Karpas-422 (cell line): ENCODE data around the gene RAB36. TPM values are rescaled to one million over a fixed set of nuclear protein-coding genes. Genes with fewer than 3 reads are reported as not detected.
A peak's percentile ranks its signal among the peaks of the same experiment; 100 is the strongest.

Experiments
- DNase-seq: peaks from one replicate; pipeline ENCODE4 v3.0.0-alpha.2; 2015
- H2AFZ ChIP-seq: fragments of 200-600 bp; sonication (generic); 2 replicates; pipeline ENCODE4 v1.6.1; 2014; ENCODE audit warnings: antibody characterized with exemption, low read length, mixed read lengths
- H3K27ac ChIP-seq: fragments of 200-600 bp; sonication (generic); 2 replicates; pipeline ENCODE4 v1.5.1; 2014; ENCODE audit warnings: mild to moderate bottlenecking, low read length, moderate library complexity
- H3K27me3 ChIP-seq: fragments of 200-600 bp; sonication (generic); 2 replicates; pipeline ENCODE4 v1.6.1; 2014; ENCODE audit warnings: low read length, mixed read lengths
- H3K36me3 ChIP-seq: fragments of 200-600 bp; sonication (generic); 2 replicates; pipeline ENCODE4 v1.6.1; 2014; ENCODE audit warnings: low read length, mixed read lengths; ENCODE audit not compliant: insufficient read depth
- H3K4me1 ChIP-seq: fragments of 200-600 bp; sonication (generic); 2 replicates; pipeline ENCODE4 v1.6.1; 2014; ENCODE audit warnings: mild to moderate bottlenecking, low read length, mixed read lengths
- H3K4me2 ChIP-seq: fragments of 200-600 bp; sonication (generic); 2 replicates; pipeline ENCODE4 v1.6.1; 2014; ENCODE audit warnings: low read length, low read depth, mild to moderate bottlenecking; ENCODE audit not compliant: poor library complexity, severe bottlenecking
- H3K4me3 ChIP-seq: fragments of 200-600 bp; sonication (generic); 2 replicates; pipeline ENCODE4 v1.5.1; 2014; ENCODE audit warnings: mild to moderate bottlenecking, antibody characterized with exemption, low read length, mixed read lengths
- H3K79me2 ChIP-seq: fragments of 200-600 bp; sonication (generic); 2 replicates; pipeline ENCODE4 v1.6.1; 2014; ENCODE audit warnings: mild to moderate bottlenecking, low read length, mixed read lengths
- H3K9ac ChIP-seq: fragments of 200-600 bp; sonication (generic); 2 replicates; pipeline ENCODE4 v1.6.0; 2014; ENCODE audit warnings: low read length
- H3K9me2 ChIP-seq: fragments of 200-600 bp; sonication (generic), shearing (Covaris generic); replicated peaks from 2 replicates; pipeline ENCODE4 v1.6.0; 2014; ENCODE audit warnings: mild to moderate bottlenecking, low read length, moderate library complexity; ENCODE audit not compliant: insufficient read depth
- H3K9me3 ChIP-seq: fragments of 300-700, 200-600 bp; sonication (generic); 2 replicates; pipeline ENCODE4 v1.6.1; 2014; ENCODE audit warnings: low read length, mixed read lengths
- H4K20me1 ChIP-seq: fragments of 200-600 bp; sonication (generic); 2 replicates; pipeline ENCODE4 v1.6.1; 2014; ENCODE audit warnings: mild to moderate bottlenecking, antibody characterized with exemption, low read length, low read depth; ENCODE audit not compliant: insufficient read depth
- total RNA-seq: library from RNA; depleted of rRNA; stranded (reverse); fragments of >200 nt; shearing (Covaris generic); gene quantifications from 2 replicates; pipeline ENCODE4 v1.2.3, GENCODE V29; 2014; ENCODE audit warnings: low replicate concordance

The RAB36 gene
- total RNA-seq, 1 experiment from 2014 or later = 10.6 TPM

DNA sequence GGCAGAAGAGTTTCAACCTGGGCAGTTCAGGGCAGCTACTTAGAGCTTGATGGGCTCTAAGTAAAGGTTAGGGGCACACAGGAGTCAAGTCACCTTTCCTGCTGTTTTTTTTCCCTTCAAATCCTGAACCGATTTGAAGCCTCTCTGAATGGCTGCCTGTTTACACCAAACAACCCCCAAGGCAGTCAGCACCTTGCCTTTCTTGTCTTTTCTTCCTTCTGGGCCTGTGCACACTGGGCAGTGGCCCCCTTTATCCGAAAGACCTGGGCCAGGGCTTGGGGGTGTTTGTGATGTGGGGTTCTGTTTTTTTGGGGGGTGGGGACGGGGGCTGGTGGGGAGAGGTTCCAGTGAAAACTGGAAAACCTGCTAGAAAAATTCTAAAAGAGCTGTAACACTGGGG, 7.8 kb upstream of the RAB36 start:
- no peak overlapping the region for H2AFZ ChIP-seq

DNA sequence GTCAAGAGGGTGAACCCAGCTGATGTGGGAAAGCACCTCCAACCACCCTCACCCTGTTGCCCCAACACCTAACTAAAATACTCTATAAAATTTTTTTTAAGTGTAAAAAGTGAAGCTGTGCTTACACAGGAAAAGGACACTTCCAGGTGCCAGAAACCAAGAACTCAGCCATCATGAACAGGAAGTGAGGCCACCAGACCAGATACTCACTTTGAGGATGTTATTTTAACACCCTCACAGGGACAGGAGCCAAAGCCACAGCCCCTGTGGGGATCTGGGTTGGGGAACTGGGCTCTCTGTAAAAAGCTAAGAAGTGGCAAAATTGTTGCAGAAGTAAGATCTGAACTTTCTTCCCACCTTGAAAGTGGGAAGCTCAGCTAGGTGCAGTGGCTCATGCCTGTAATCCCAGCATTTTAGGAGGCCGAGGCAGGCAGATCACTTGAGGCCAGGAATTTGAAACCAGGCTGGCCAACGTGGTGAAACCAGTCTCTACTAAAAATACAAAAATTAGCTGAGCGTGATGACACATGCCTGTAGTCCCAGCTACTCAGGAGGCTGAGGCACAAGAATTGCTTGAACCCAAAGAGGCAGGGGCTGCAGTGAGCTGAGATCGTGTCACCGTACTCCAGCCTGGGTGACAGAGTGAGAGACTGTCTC, 7.2 kb upstream of the RAB36 start:
- DNase-seq = peak; percentile 92
- H2AFZ ChIP-seq = no peak overlapping the region
- H3K4me2 ChIP-seq = peak overlapping the region; percentile 63
- H3K4me1 ChIP-seq = peaks cover 73% of the 10 kb centered on the region
- no peaks in the 10 kb centered on the region for H3K9me3 ChIP-seq
- peak overlapping the region; percentile 28; the same call in 1 of the 2 replicates for H3K4me3 ChIP-seq
- H3K79me2 ChIP-seq = no peaks in the 10 kb centered on the region
- H3K9ac ChIP-seq = peak overlapping the region; percentile 67
- no peaks in the 10 kb centered on the region for H4K20me1 ChIP-seq
- no peaks in the 10 kb centered on the region for H3K9me2 ChIP-seq
- no peaks in the 10 kb centered on the region for H3K27me3 ChIP-seq
- no peaks in the 10 kb centered on the region for H3K36me3 ChIP-seq
- H3K27ac ChIP-seq = peak overlapping the region; percentile 93

More for the DNA sequence above, 7.8 kb upstream of the RAB36 start:
- Histone ChIP-seq H3K4me1 (peaks cover 71% of the 10 kb centered on the region), H3K79me2 (no peaks in the 10 kb centered on the region), H3K27me3 (no peaks in the 10 kb centered on the region), H3K9me2 (no peaks in the 10 kb centered on the region), H3K9ac (peak overlapping the region; percentile 67), H3K4me3 (peak overlapping the region; percentile 6; the same call in 1 of the 2 replicates), H3K4me2 (peak overlapping the region; percentile 63), H3K27ac (peak overlapping the region; percentile 93), H4K20me1 (no peaks in the 10 kb centered on the region), H3K36me3 (no peaks in the 10 kb centered on the region), H3K9me3 (no peaks in the 10 kb centered on the region)
- DNase-seq = peak; percentile 58

- Histone ChIP-seq H2AFZ (no peak overlapping the region), H3K27ac (peak overlapping the region; percentile 93), H3K4me3 (peak overlapping the region; percentile 28; the same call in 1 of the 2 replicates), H3K36me3 (no peaks in the 10 kb centered on the region), H3K4me2 (peak overlapping the region; percentile 63), H3K9me2 (no peaks in the 10 kb centered on the region), H3K4me1 (peaks cover 73% of the 10 kb centered on the region), H3K9me3 (no peaks in the 10 kb centered on the region), H3K9ac (peak overlapping the region; percentile 67), H4K20me1 (no peaks in the 10 kb centered on the region), H3K79me2 (no peaks in the 10 kb centered on the region), H3K27me3 (no peaks in the 10 kb centered on the region)
- DNase-seq = peak; percentile 65
These were observed 6.5 kb upstream of the RAB36 start for GRCh38 chr22:23138584-23139435.

DNA sequence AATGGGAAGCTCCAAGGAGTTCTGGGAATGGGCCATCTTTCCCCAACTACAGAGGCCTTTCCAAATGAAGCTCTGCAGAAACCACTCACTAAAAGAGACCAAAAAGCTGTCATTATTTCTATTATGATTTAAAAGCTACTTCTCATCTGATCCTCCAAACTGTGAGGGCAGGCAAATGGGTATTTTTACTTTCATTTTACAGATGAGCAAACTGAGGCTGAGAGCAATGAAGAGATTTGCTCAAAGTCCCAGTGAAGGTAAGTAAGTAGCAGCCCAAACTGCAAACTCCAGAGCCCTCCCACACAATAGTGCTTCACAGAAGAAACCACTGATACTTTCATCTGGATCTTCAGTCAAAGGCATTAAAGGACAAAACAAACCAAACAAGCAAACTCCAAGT, 4.9 kb upstream of the RAB36 start:
- H3K4me3 ChIP-seq = no peak overlapping the region
- peak overlapping the region; percentile 93 for H3K27ac ChIP-seq
- no peaks in the 10 kb centered on the region for H3K9me2 ChIP-seq
- H3K36me3 ChIP-seq = no peaks in the 10 kb centered on the region
- no peaks in the 10 kb centered on the region for H3K79me2 ChIP-seq
- H2AFZ ChIP-seq = no peak overlapping the region
- H3K4me2 ChIP-seq = peak overlapping the region; percentile 76
- no peaks in the 10 kb centered on the region for H4K20me1 ChIP-seq
- no peaks in the 10 kb centered on the region for H3K9me3 ChIP-seq
- peaks cover 80% of the 10 kb centered on the region for H3K4me1 ChIP-seq
- peak overlapping the region; percentile 13; the same call in 1 of the 2 replicates for H3K9ac ChIP-seq
- no peaks in the 10 kb centered on the region for H3K27me3 ChIP-seq
- DNase-seq = no peak

GRCh38 chr22:23142546-23143105, 2.7 kb upstream of the RAB36 start:
- H3K9me2 ChIP-seq = no peaks in the 10 kb centered on the region
- no peak overlapping the region; the same call in 1 of the 2 replicates for H2AFZ ChIP-seq
- DNase-seq = no peak
- peak overlapping the region; percentile 69 for H3K9ac ChIP-seq
- H3K36me3 ChIP-seq = no peaks in the 10 kb centered on the region
- peak overlapping the region; percentile 61 for H3K4me3 ChIP-seq
- no peaks in the 10 kb centered on the region for H4K20me1 ChIP-seq
- H3K4me2 ChIP-seq = peak overlapping the region; percentile 76
- peaks cover 73% of the 10 kb centered on the region for H3K4me1 ChIP-seq
- H3K27me3 ChIP-seq = no peaks in the 10 kb centered on the region
- no peaks in the 10 kb centered on the region for H3K79me2 ChIP-seq
- no peaks in the 10 kb centered on the region for H3K9me3 ChIP-seq
- H3K27ac ChIP-seq = peak overlapping the region; percentile 65

- Histone ChIP-seq H3K4me3 (no peak overlapping the region), H3K36me3 (no peaks in the 10 kb centered on the region), H2AFZ (no peak overlapping the region), H3K9ac (no peak overlapping the region), H3K27me3 (no peaks in the 10 kb centered on the region), H4K20me1 (no peaks in the 10 kb centered on the region), H3K4me1 (peaks cover 68% of the 10 kb centered on the region), H3K27ac (no peak overlapping the region), H3K9me3 (no peaks in the 10 kb centered on the region), H3K4me2 (no peak overlapping the region), H3K9me2 (no peaks in the 10 kb centered on the region), H3K79me2 (no peaks in the 10 kb centered on the region)
- no peak for DNase-seq
These were observed 2.2 kb upstream of the RAB36 start for GRCh38 chr22:23143119-23143518.

DNA sequence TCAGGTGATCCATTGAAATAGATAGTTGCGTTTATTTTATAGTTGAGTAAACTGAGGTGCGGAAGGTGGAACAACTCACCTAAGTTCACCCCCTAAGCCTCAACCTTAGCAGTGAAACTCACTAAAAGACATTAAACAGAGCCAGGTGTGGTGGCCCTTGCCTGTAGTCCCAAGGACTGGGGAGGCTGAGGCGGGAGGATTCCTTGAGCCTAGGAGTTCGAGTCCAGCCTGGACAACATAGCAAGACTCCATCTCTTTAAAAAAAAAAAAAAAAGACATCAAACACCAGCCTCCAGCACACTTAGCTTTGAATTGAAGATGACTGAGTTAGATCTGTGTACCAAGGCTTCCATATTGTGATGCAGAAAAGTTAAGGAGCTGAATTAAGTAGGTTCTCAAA, 845 bp upstream of the RAB36 start:
- peak overlapping the region; percentile 55 for H3K9ac ChIP-seq
- H2AFZ ChIP-seq = no peak overlapping the region
- H3K79me2 ChIP-seq = no peaks in the 10 kb centered on the region
- H3K4me3 ChIP-seq = peak overlapping the region; percentile 62
- peak overlapping the region; percentile 48 for H3K27ac ChIP-seq
- H3K27me3 ChIP-seq = no peaks in the 10 kb centered on the region
- no peaks in the 10 kb centered on the region for H3K36me3 ChIP-seq
- no peaks in the 10 kb centered on the region for H3K9me2 ChIP-seq
- DNase-seq = no peak
- peak overlapping the region; percentile 65 for H3K4me2 ChIP-seq
- H4K20me1 ChIP-seq = no peaks in the 10 kb centered on the region
- H3K9me3 ChIP-seq = no peaks in the 10 kb centered on the region
- H3K4me1 ChIP-seq = peaks cover 55% of the 10 kb centered on the region
